Memory B cell (primary cell): ENCODE data around the gene MIB2.
"Not testable (repeated sequence)": the region's sequence is repeated elsewhere in the genome, so short reads cannot be mapped to it uniquely, and the experiment has no call there.

Experiments used
- ATAC-seq: fragments of 150-1000 bp; cut with Tn5 transposase; 2 replicates; pipeline ENCODE4 v1.10.0; 2021; ENCODE audit warnings: low read depth, mild to moderate bottlenecking, moderate library complexity
- DNase-seq, 2 donors: peaks; one replicate each; pipeline ENCODE4 v3.0.0; 2022; ENCODE audit warnings: low spot score in 2 of 2
- H3K27ac Mint-ChIP-seq: one replicate; pipeline ENCODE4 v1.8.0; 2022; ENCODE audit warnings: mild to moderate bottlenecking, moderate library complexity, mixed read lengths
- H3K27me3 Mint-ChIP-seq: one replicate; pipeline ENCODE4 v1.8.0; 2022; ENCODE audit warnings: mixed read lengths
- H3K36me3 Mint-ChIP-seq: one replicate; pipeline ENCODE4 v1.8.0; 2022; ENCODE audit warnings: mild to moderate bottlenecking, mixed read lengths
- H3K4me1 Mint-ChIP-seq: one replicate; pipeline ENCODE4 v1.8.0; 2022; ENCODE audit warnings: mixed read lengths
- H3K4me3 Mint-ChIP-seq: one replicate; pipeline ENCODE4 v1.8.0; 2022; ENCODE audit warnings: mild to moderate bottlenecking, moderate library complexity, mixed read lengths
- H3K9me3 Mint-ChIP-seq: one replicate; pipeline ENCODE4 v1.8.0; 2022; ENCODE audit warnings: mixed read lengths

Gene MIB2

GRCh38 chr1:1633409-1633808 lies 18.1 kb downstream of the MIB2 start:
- ATAC-seq, result not testable (repeated sequence)

GRCh38 chr1:1634613-1635012 lies 19.3 kb downstream of the MIB2 start:
- H3K27me3 Mint-ChIP-seq, H3K4me3 Mint-ChIP-seq, DNase-seq, H3K36me3 Mint-ChIP-seq, H3K4me1 Mint-ChIP-seq, H3K27ac Mint-ChIP-seq, ATAC-seq, H3K9me3 Mint-ChIP-seq: not testable (repeated sequence)

More at GRCh38 chr1:1633409-1633808, 18.1 kb downstream of the MIB2 start:
- not testable (repeated sequence) for H3K9me3 Mint-ChIP-seq, H3K27ac Mint-ChIP-seq, H3K36me3 Mint-ChIP-seq, H3K27me3 Mint-ChIP-seq, H3K4me3 Mint-ChIP-seq, H3K4me1 Mint-ChIP-seq, DNase-seq

GRCh38 chr1:1636621-1637478 lies 21.6 kb downstream of the MIB2 start:
- not testable (repeated sequence) for ATAC-seq, H3K9me3 Mint-ChIP-seq, H3K36me3 Mint-ChIP-seq, H3K27ac Mint-ChIP-seq, H3K4me3 Mint-ChIP-seq, H3K27me3 Mint-ChIP-seq, DNase-seq, H3K4me1 Mint-ChIP-seq

- H3K4me3 Mint-ChIP-seq, ATAC-seq, H3K4me1 Mint-ChIP-seq, DNase-seq, H3K36me3 Mint-ChIP-seq, H3K27ac Mint-ChIP-seq, H3K9me3 Mint-ChIP-seq, H3K27me3 Mint-ChIP-seq: not testable (repeated sequence)
These were observed 22.2 kb downstream of the MIB2 start for GRCh38 chr1:1637479-1637875.

- H3K4me1 Mint-ChIP-seq, H3K9me3 Mint-ChIP-seq, H3K27me3 Mint-ChIP-seq, DNase-seq, H3K27ac Mint-ChIP-seq, H3K36me3 Mint-ChIP-seq, H3K4me3 Mint-ChIP-seq, ATAC-seq: not testable (repeated sequence)
These were observed 23.2 kb downstream of the MIB2 start for GRCh38 chr1:1638528-1638927.

- not testable (repeated sequence) for H3K27ac Mint-ChIP-seq, DNase-seq, H3K36me3 Mint-ChIP-seq, H3K9me3 Mint-ChIP-seq, H3K4me1 Mint-ChIP-seq, ATAC-seq, H3K4me3 Mint-ChIP-seq, H3K27me3 Mint-ChIP-seq
These were observed 24.1 kb downstream of the MIB2 start for GRCh38 chr1:1639368-1639767.

GRCh38 chr1:1640081-1640480 lies 24.8 kb downstream of the MIB2 start:
- DNase-seq, H3K27me3 Mint-ChIP-seq, ATAC-seq, H3K4me3 Mint-ChIP-seq, H3K4me1 Mint-ChIP-seq, H3K27ac Mint-ChIP-seq, H3K9me3 Mint-ChIP-seq, H3K36me3 Mint-ChIP-seq: not testable (repeated sequence)

GRCh38 chr1:1640711-1641461 lies 25.6 kb downstream of the MIB2 start:
- H3K4me1 Mint-ChIP-seq, H3K4me3 Mint-ChIP-seq, H3K27ac Mint-ChIP-seq, H3K9me3 Mint-ChIP-seq, DNase-seq, H3K27me3 Mint-ChIP-seq, H3K36me3 Mint-ChIP-seq, ATAC-seq: not testable (repeated sequence)

GRCh38 chr1:1646326-1646725 lies 31.0 kb downstream of the MIB2 start:
- DNase-seq, H3K27me3 Mint-ChIP-seq, H3K27ac Mint-ChIP-seq, H3K9me3 Mint-ChIP-seq, H3K4me1 Mint-ChIP-seq, H3K4me3 Mint-ChIP-seq, ATAC-seq: not testable (repeated sequence)
- H3K36me3 Mint-ChIP-seq, result peaks cover 29% of the 10 kb centered on the region

- not testable (repeated sequence) for H3K4me3 Mint-ChIP-seq, H3K4me1 Mint-ChIP-seq, H3K27me3 Mint-ChIP-seq, H3K27ac Mint-ChIP-seq, ATAC-seq, DNase-seq, H3K9me3 Mint-ChIP-seq
- H3K36me3 Mint-ChIP-seq, result peaks cover 38% of the 10 kb centered on the region
These were observed 32.4 kb downstream of the MIB2 start for GRCh38 chr1:1647567-1648241.

- not testable (repeated sequence) for H3K27ac Mint-ChIP-seq, H3K4me1 Mint-ChIP-seq, DNase-seq, H3K9me3 Mint-ChIP-seq, ATAC-seq, H3K27me3 Mint-ChIP-seq, H3K4me3 Mint-ChIP-seq
- H3K36me3 Mint-ChIP-seq, result peaks cover 39% of the 10 kb centered on the region
These were observed 33.0 kb downstream of the MIB2 start for GRCh38 chr1:1648265-1648664.

- H3K36me3 Mint-ChIP-seq, H3K4me1 Mint-ChIP-seq, H3K9me3 Mint-ChIP-seq, H3K27me3 Mint-ChIP-seq: not testable (repeated sequence)
- ATAC-seq (peak; percentile 89), DNase-seq (peak; percentile 86 to 92)
- Mint-ChIP-seq H3K27ac (peak within 1 kb of the TSS; percentile 98), H3K4me3 (peak within 1 kb of the TSS; percentile 95)
These were observed 43.6 kb downstream of the MIB2 start, which contains the start of gene CDK11B for GRCh38 chr1:1658583-1659549. CDK11B (minus strand) TSS chr1:1659004; CDS start chr1:1657485, 1,519 bp downstream.

GRCh38 chr1:1662392-1662791 lies 47.1 kb downstream of the MIB2 start:
- not testable (repeated sequence) for H3K4me1 Mint-ChIP-seq, H3K4me3 Mint-ChIP-seq, H3K27me3 Mint-ChIP-seq, DNase-seq, ATAC-seq, H3K36me3 Mint-ChIP-seq, H3K9me3 Mint-ChIP-seq
- H3K27ac Mint-ChIP-seq, result peak overlapping the region; percentile 68
